Urothelium cell line (cell line): ENCODE measurements around the gene LPP.
"Not testable (repeated sequence)": the region's sequence is repeated elsewhere in the genome, so short reads cannot be mapped to it uniquely, and the experiment has no call there.

ENCODE experiments used
- DNase-seq: peaks from one replicate; pipeline ENCODE4 v3.0.0; 2011; ENCODE audit warnings: low spot score, mixed read lengths
- FAIRE-seq: peaks from 2 replicates; lab custom pipeline; 2011; peaks lifted over from hg19 to GRCh38; lab: Jason Lieb, UNC

Gene LPP

GRCh38 chr3:188154014-188154808, at the start of gene LPP:
Gene LPP (plus strand): TSS chr3:188154157. CDS start chr3:188406121, 251,964 bp downstream.
- FAIRE-seq (no peak), DNase-seq (peak; percentile 88)

GRCh38 chr3:188106006-188106405, 48.0 kb upstream of the LPP start:
- DNase-seq, result no peak
- no peak for FAIRE-seq

GRCh38 chr3:188106454-188106853, 47.5 kb upstream of the LPP start:
- DNase-seq, result no peak
- no peak for FAIRE-seq

GRCh38 chr3:188106887-188107830, 46.8 kb upstream of the LPP start:
- FAIRE-seq (no peak), DNase-seq (no peak)

GRCh38 chr3:188108703-188109412, 45.1 kb upstream of the LPP start:
- FAIRE-seq (no peak), DNase-seq (no peak)

- DNase-seq (no peak), FAIRE-seq (no peak)
These were observed 42.9 kb upstream of the LPP start for GRCh38 chr3:188111002-188111584.

- FAIRE-seq, result no peak
- DNase-seq, result no peak
These were observed 40.2 kb upstream of the LPP start for GRCh38 chr3:188113756-188114155.

GRCh38 chr3:188119846-188120245, 34.1 kb upstream of the LPP start:
- DNase-seq (no peak), FAIRE-seq (no peak)

GRCh38 chr3:188122571-188123169, 31.3 kb upstream of the LPP start:
- DNase-seq (no peak), FAIRE-seq (no peak)

GRCh38 chr3:188123170-188123905, 30.6 kb upstream of the LPP start:
- DNase-seq, result no peak
- FAIRE-seq, result no peak

- FAIRE-seq (no peak), DNase-seq (no peak)
These were observed 29.8 kb upstream of the LPP start for GRCh38 chr3:188124184-188124583.

- FAIRE-seq (no peak), DNase-seq (no peak)
These were observed 28.9 kb upstream of the LPP start for GRCh38 chr3:188125076-188125475.

- DNase-seq, result no peak
- no peak for FAIRE-seq
These were observed 27.7 kb upstream of the LPP start for GRCh38 chr3:188126276-188126675.

- FAIRE-seq, result no peak
- DNase-seq, result no peak
These were observed 27.0 kb upstream of the LPP start for GRCh38 chr3:188126934-188127333.

- no peak for FAIRE-seq
- no peak for DNase-seq
These were observed 25.1 kb upstream of the LPP start for GRCh38 chr3:188128905-188129304.

GRCh38 chr3:188131023-188131422, 22.9 kb upstream of the LPP start:
- not testable (repeated sequence) for DNase-seq, FAIRE-seq

GRCh38 chr3:188133219-188133618, 20.7 kb upstream of the LPP start:
- FAIRE-seq (no peak), DNase-seq (no peak)

GRCh38 chr3:188133646-188134045, 20.3 kb upstream of the LPP start:
- FAIRE-seq, result no peak
- no peak for DNase-seq

GRCh38 chr3:188134079-188134478, 19.9 kb upstream of the LPP start:
- FAIRE-seq, result no peak
- DNase-seq, result no peak

GRCh38 chr3:188134856-188135255, 19.1 kb upstream of the LPP start:
- FAIRE-seq, result no peak
- no peak for DNase-seq
